NB4 (cell line): ENCODE data around the gene LRRC8C.

Experiments
- DNase-seq: peaks from one replicate; pipeline ENCODE4 v3.0.0; 2010; ENCODE audit warnings: low read depth
- H3K4me3 ChIP-seq: one replicate; pipeline ENCODE4 v1.5.1; 2011; ENCODE audit warnings: mild to moderate bottlenecking, low read depth, low read length, moderate library complexity
- MYC ChIP-seq: IDR thresholded peaks from 2 replicates; pipeline ENCODE4 v1.6.1; 2011; ENCODE audit warnings: low read depth, low read length
- POLR2A ChIP-seq: IDR thresholded peaks from 2 replicates; pipeline ENCODE4 v1.6.1; 2011; ENCODE audit warnings: mild to moderate bottlenecking; ENCODE audit not compliant: insufficient read length; ENCODE audit errors: extremely low read depth
- TF ChIP-seq, protein P1 (sequence below): IDR thresholded peaks from 2 replicates; pipeline ENCODE4 v1.6.1; 2011; ENCODE audit warnings: low read depth, low read length
- TF ChIP-seq, protein P2 (sequence below): IDR thresholded peaks from one replicate; pipeline ENCODE4 v1.5.1; 2012; ENCODE audit warnings: low read depth, low read length

The LRRC8C gene

DNA sequence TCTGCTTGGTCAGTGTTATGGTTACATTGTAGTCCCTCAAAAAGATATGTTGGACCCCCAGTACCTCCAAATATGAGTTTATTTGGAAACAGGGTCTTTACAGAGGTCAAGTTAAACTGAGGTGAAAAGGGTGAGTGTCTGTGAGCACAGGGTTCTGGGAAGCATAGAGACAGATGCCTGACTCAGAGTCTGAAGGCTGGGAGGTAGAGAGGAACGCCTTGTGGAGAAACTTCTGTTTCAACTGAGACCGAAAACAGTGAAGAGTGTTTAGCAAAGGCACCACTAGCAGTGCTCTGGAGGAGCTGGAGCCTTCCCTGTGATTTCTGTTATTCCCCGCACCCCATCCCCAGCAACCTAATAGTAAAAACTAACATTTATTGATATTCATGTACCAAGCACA lies 122.7 kb downstream of the LRRC8C start:
- no peak for DNase-seq
- H3K4me3 ChIP-seq, result no peak overlapping the region
- TF ChIP-seq MYC (no peak), POLR2A (no peak)
- TF ChIP-seq, protein P1, sequence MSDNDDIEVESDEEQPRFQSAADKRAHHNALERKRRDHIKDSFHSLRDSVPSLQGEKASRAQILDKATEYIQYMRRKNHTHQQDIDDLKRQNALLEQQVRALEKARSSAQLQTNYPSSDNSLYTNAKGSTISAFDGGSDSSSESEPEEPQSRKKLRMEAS, result no peak
- TF ChIP-seq, protein P2, sequence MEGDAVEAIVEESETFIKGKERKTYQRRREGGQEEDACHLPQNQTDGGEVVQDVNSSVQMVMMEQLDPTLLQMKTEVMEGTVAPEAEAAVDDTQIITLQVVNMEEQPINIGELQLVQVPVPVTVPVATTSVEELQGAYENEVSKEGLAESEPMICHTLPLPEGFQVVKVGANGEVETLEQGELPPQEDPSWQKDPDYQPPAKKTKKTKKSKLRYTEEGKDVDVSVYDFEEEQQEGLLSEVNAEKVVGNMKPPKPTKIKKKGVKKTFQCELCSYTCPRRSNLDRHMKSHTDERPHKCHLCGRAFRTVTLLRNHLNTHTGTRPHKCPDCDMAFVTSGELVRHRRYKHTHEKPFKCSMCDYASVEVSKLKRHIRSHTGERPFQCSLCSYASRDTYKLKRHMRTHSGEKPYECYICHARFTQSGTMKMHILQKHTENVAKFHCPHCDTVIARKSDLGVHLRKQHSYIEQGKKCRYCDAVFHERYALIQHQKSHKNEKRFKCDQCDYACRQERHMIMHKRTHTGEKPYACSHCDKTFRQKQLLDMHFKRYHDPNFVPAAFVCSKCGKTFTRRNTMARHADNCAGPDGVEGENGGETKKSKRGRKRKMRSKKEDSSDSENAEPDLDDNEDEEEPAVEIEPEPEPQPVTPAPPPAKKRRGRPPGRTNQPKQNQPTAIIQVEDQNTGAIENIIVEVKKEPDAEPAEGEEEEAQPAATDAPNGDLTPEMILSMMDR, result no peak

DNA sequence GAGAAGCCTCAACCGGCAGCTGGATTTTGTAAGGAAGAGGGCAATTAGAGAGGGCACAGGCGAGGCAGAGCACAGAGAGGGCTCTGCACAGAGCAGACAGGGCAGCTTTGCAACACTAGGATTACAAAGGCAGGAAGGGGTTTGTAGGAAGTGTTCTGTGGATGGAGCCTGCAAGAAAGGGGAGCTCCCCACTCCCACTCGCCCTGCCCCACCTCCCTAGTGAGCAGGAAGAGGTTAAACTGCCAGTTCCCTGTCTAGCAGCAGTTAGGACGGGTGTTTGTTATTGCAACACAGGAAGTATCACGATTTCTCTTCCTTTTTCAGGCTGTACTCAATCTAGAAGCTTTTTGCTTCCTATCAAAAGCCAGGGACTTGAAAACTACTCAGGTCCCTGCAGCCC lies 124.6 kb downstream of the LRRC8C start:
- TF ChIP-seq, protein P1, result peak; percentile 56; the same call in 1 of the 2 replicates
- TF ChIP-seq MYC (peak; percentile 55; the same call in 1 of the 2 replicates), POLR2A (no peak)
- TF ChIP-seq, protein P2, result no peak
- H3K4me3 ChIP-seq, result no peak overlapping the region
- DNase-seq, result peak; percentile 99

DNA sequence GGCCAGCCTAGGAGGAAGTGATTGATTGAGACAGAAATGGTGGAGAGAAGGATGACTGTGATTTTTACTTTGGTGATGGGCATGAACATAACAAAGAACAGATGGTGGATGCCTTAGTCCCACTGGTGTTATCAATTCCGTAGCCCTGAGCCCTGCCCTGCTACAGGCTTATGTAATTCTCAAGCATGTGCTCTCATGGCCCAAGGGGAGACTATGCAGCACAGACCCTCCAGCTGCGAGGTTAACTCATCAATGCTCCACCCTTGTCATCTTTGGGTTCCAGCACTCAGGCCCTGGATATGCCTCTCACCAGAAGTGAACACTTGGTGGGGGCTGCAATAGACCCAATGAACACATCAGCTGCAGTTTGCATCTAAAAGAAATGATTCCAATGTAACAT lies 125.2 kb downstream of the LRRC8C start:
- DNase-seq, result peak; percentile 62
- H3K4me3 ChIP-seq, result peak overlapping the region; percentile 22
- TF ChIP-seq POLR2A (no peak), MYC (0 out of 2 replicates have a peak, but pooled peaks have one; percentile 12)
- TF ChIP-seq, protein P1, result 0 out of 2 replicates have a peak, but pooled peaks have one; percentile 34
- TF ChIP-seq, protein P2, result no peak

DNA sequence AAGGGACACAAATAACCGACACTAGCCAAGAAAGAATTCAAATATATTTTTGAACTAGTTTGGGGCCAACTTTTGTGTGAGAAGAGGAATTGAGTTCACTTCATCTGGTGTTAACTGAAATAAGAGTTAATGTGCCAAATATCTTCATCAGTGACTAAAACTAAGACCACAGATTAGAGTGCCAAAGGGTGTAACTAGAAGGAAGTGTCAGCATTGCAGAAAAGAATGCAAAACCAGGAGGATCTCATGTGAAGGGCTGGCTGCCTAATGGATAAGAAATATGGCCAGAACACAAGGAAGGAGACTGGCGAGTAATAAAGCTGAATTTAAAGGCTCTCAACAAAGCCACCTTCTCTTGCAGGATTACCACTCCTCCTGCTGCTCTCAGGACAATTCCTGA lies 126.1 kb downstream of the LRRC8C start:
- no peak overlapping the region for H3K4me3 ChIP-seq
- peak; percentile 32 for DNase-seq
- TF ChIP-seq MYC, result no peak
- no peak for TF ChIP-seq POLR2A
- TF ChIP-seq, protein P1, result no peak
- TF ChIP-seq, protein P2, result no peak

DNA sequence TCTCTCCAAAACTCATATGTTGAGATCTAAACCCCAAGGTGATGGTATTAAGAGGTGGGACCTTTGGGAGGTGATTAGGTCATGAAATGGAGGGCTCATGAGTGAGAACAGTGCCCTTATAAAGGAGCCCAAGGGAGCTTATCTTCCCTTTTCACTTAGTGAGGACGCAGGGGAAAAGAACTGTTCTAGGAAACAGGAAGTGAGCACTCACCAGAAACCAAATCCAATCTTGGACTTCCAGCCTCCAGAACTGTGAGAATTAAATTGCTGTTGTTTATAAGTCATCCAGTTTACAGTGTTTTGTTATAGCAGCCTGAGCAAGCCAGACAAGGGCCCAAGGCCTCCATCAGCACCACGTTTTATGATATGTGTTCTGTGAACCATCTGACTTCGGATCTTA lies 127.6 kb downstream of the LRRC8C start:
- H3K4me3 ChIP-seq, result no peak overlapping the region
- peak; percentile 67 for DNase-seq
- TF ChIP-seq, protein P1, result no peak
- TF ChIP-seq, protein P2, result no peak
- TF ChIP-seq MYC (no peak), POLR2A (no peak)

DNA sequence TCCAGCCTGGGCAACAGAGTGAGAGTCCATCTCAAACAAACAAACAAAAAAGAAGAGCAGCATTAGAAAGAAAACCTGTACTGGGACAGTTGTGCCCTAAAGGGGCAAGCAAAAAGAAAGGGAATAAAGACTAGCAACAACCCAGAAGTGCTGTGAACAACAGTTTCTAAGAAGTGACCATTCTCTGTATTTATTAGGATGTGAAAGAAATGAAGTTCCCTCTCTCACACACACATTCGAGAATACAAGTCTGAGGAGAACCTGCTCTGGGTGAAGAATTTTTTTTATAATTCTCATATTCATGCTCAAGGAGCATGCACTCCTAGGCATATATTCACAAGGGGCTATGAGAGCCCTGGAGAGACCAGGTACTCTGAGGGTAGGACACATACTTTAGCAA lies 128.4 kb downstream of the LRRC8C start:
- DNase-seq, result no peak
- H3K4me3 ChIP-seq, result no peak overlapping the region
- TF ChIP-seq, protein P1, result no peak
- TF ChIP-seq MYC (no peak), POLR2A (no peak)
- TF ChIP-seq, protein P2, result no peak
